Activated gamma-delta T cell treated with anti-CD3 and anti-CD28 coated beads, Interleukin-2, amount 50 U/mL, for 16 hours (primary cell): ENCODE measurements around the gene EFCAB3.
"Not testable (repeated sequence)": the region's sequence is repeated elsewhere in the genome, so short reads cannot be mapped to it uniquely, and the experiment has no call there.

ENCODE experiments used
- DNase-seq: peaks from one replicate; pipeline ENCODE4 v3.0.0-alpha.2; 2020; ENCODE audit warnings: low read depth

The EFCAB3 gene

DNA sequence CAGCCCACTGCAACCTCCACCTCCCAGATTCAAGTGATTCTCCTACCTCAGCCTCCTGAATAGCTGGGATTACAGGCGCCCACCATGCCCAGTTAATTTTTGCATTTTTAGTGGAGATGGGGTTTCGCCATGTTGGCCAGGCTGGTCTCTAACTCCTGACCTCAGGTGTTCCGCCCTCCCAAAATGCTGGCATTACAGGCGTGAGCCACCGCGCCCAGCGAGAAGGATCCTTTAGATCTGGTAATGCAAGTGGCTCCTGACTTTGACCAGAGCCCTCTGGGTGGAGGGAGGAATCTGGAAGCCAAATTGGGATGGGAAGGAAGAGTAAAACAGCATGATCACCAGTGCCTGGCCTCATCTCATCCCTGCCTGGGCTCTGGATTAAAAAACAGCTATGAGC is 84.9 kb downstream of the EFCAB3 start:
- not testable (repeated sequence) for DNase-seq
